GM19455 (cell line): ENCODE measurements around the gene USHBP1.
"Not testable (repeated sequence)": the region's sequence is repeated elsewhere in the genome, so short reads cannot be mapped to it uniquely, and the experiment has no call there.

Experiments
- ATAC-seq: cut with Tn5 transposase; IDR thresholded peaks from one replicate; pipeline ENCODE4 v1.9.1; 2021; ENCODE audit not compliant: unreplicated experiment

Gene USHBP1

GRCh38 chr19:17296976-17297375 is 32.4 kb upstream of the USHBP1 start:
- ATAC-seq, result no peak

DNA sequence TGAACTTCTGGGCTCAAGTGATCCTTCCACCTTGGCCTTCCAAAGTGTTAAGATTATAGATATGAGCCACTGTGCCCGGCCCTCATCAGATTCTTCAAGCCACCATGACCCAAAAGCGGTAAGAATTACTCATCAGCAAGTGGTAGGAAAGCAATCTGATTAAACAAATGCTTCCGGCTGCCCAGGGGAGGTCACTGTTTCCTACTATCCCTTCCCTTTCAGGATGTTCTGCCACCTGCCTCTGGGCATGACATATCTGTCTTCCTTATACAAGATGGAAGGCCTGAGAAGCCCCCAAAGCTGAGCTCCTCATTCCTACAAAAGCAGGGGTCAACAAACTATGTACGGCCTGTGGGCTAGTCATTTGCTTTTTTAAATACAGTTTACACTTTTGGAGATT is 31.7 kb upstream of the USHBP1 start:
- no peak for ATAC-seq

- not testable (repeated sequence) for ATAC-seq
Measured at GRCh38 chr19:17295551-17295950, 31.0 kb upstream of the USHBP1 start.

- ATAC-seq, result no peak
Measured at GRCh38 chr19:17294051-17294891, 29.7 kb upstream of the USHBP1 start.

DNA sequence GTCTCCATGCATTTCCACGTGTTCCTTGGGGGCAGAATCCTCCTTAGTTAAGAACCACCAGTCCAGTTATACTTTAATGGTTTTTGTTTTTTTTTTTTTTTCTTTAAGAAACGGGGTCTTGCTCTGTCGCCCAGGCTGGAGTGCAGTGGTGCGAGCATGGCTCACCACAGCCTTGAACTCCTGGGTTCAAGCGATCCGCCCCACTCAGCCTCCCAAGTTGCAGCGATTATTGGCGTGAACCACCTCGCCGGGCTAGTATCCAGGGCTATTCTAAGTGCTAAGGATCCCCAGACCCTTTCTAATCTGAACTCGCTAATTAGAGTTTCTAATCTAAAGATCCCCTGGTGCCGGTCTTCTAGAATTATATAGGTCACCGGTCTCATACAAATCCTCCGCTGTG is 29.1 kb upstream of the USHBP1 start:
- ATAC-seq, result no peak

- ATAC-seq, result peak; percentile 66
Measured at GRCh38 chr19:17292301-17293074, 27.9 kb upstream of the USHBP1 start.

DNA sequence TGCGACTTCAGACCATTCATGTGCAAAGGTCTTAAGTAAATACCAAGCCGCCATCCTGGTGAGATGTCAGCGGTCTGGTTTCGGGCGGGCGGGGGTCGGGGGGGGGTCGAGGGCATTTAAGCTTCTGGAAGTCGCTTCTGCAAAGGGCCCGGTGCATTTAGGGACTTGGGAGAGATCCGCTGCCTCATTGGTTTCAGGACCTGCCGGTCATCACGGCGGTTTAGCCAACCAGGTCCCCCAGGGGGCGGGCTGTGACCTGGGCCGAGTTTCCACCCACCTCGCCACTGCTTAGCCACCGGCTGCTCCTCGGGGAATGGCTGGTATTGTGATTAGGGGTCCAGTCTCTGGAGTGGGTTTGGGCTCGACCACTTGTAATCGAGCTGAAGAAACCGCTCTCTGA is 24.9 kb upstream of the USHBP1 start:
- no peak for ATAC-seq

- no peak for ATAC-seq
Measured at GRCh38 chr19:17286752-17287151, 22.2 kb upstream of the USHBP1 start.

DNA sequence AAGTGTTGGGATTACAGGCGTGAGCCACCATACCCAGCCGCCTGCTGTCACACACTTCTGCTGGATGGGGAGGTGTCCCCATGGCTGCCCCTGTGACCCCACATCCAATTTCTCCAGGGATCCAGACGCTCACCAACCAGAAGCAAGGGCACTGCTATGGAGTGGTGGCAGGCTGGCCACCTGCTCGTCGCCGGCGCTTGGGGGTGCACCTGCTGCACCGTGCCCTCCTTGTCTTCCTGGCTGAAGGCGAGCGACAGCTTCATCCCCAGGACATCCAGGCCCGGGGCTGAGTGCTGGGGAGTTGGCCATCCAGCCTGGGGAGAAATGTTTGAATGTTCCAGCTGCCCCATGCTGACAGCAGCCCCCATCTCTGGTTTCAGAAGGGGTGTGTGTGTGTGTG is 21.7 kb upstream of the USHBP1 start:
- no peak for ATAC-seq

DNA sequence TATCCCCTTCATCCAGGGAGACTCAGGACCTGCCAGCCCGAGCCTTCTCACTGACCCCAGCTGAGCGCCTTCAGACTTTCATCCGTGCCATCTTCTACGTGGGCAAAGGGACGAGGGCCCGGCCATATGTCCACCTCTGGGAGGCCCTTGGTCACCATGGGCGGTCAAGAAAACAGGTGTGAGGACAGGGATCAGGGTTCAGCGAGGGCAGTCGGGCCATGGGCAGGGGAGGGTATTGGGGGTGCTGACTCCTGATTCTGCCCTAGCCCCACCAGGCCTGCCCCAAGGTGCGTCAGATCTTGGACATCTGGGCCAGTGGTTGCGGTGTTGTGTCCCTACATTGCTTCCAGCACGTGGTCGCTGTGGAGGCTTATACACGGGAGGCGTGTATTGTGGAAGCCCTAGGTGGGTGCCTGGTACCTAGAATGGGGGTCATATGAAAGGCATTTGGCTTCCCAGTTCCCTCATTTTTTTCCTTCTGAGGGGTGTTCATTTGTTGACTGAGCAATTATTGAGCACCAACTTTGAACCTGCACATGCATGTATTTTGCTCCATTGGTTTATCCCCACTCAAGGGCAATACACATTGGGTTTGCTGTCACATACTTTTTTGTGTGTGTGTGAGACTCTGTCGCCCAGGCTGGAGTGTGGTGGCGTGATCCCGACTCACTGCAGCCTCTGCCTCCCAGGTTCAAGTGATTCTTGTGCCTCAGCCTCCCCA is 21.0 kb upstream of the USHBP1 start:
- ATAC-seq, result no peak

GRCh38 chr19:17283504-17283996 is 19.0 kb upstream of the USHBP1 start:
- ATAC-seq, result no peak

DNA sequence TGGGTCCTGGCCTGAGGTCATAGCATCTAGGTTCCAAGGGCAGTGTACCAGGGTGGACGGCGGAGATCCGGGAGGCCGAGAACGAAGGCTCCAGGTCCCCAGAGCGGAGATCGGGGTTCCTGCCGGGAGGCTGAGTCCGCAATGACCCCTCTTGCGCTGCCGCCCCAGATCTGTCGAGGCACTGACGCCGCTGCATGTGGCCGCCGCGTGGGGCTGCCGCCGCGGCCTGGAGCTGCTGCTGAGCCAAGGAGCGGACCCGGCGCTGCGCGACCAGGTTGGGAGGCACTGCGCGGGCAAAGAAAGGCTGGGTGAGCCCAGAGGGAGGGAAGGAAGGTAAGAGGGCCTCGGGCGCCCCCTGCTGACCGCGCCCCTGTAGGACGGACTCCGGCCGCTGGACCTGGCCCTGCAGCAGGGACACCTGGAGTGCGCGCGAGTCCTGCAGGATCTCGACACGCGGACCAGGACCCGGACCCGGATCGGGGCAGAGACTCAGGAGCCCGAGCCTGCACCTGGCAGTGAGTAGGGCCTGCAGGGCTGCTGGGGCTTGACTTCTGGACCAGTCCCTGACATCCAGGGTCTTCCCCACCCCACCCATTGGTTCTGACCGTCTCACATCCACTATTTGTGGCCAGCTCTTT is 18.1 kb upstream of the USHBP1 start:
- ATAC-seq, result peak; percentile 67

DNA sequence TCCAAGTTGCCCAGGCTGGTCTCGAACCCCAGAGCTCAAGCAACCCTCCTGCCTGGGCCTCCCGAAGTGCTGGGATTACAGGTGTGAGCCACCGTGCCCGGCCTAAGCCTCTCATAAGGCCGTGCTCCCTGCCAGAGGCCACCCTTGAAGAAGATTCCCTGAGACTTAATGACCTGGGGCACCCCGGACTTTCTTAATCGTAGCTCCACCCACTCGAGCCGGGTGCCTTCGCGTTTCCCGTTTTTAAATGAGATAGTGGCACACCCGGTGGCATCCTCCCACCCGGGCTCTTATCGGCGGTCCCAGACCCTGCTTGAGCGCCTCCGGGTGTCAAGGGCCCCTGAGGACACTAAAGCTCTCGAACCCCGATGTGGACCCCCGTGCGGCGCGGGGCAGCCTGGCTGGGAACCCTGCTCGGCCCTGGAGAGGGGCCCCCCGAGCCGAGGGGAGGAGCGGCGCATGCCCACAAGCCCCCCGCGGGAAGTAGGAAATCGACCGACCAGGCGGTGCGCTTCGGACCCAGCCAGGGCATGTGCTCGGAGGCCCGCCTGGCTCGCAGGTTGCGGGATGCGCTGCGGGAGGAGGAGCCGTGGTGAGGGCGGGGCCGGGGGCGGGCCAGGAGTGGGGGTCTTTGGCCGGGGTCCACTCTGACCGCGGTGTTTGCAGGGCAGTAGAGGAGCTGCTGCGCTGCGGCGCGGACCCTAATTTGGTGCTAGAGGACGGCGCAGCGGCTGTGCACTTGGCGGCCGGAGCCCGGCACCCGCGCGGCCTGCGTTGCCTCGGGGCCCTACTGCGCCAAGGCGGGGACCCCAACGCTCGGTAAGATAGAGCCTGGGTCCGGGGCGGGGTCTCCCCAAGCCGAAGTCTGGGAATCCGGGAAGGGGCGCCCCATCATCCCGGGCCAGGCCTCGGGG is 17.1 kb upstream of the USHBP1 start, which contains the start of gene ANKLE1:
Gene ANKLE1 (plus strand): TSS at position 511 of the 914 bp plus-strand sequence. CDS start 20 bp downstream, at position 531.
- ATAC-seq, result no peak

DNA sequence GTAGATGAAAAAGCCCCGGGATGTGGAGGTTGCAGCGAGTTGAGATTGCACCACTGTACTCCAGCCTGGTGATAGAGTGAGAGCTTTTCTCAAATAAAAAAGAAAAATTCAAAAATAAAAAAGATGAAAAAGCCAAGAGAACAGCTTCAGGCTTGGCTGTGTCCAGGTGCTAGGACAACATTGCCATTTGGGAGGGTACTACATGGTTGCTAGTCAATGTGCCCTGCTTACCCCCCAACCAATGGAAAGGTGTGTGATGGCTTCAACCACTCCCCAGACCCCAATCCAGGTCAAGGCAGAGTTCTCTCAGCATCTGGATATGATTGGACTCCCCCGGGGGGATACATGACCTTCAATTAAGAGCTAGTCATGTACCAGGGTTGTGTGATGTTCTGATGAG is 14.9 kb upstream of the USHBP1 start:
- ATAC-seq, result no peak

- no peak for ATAC-seq
Measured at GRCh38 chr19:17275441-17276175, 11.1 kb upstream of the USHBP1 start.

DNA sequence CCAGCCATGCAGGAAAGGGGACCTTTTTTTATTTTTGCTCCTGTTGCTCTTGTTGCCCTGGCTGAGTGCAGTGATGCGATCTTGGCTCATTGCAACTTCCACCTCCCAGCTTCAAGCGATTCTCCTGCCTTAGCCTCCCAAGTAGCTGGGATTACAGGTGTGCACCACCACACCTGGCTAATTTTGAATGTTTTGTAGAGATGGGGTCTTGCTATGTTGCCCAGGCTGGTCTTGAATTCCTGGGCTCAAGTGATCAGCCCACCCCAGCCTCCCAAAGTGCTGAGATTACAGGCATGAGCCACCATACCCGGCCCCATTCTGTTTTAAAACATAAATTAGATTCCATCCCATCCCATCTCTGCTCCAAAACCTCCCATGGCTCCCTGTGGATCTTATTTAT is 10.3 kb upstream of the USHBP1 start:
- ATAC-seq, result not testable (repeated sequence)

GRCh38 chr19:17268754-17269153 is 4.2 kb upstream of the USHBP1 start:
- no peak for ATAC-seq

- ATAC-seq, result peak; percentile 88
Measured at GRCh38 chr19:17266975-17267788, 2.6 kb upstream of the USHBP1 start, which contains the start of gene BABAM1. Gene BABAM1, plus strand, starts transcription at chr19:17267443. Its CDS starts 1,364 bp downstream, at chr19:17268807.
